BLaER1 (cell line): ENCODE measurements around the gene GALNT13.
"Not testable (repeated sequence)": the region's sequence is repeated elsewhere in the genome, so short reads cannot be mapped to it uniquely, and the experiment has no call there.

Experiments
- H3K27ac ChIP-seq: shearing (Covaris generic); formaldehyde crosslinking; 2 replicates; pipeline ENCODE4 v1.8.1; 2022
- H3K27me3 ChIP-seq: shearing (Covaris generic); formaldehyde crosslinking; 2 replicates; pipeline ENCODE4 v1.8.1; 2022
- H3K36me3 ChIP-seq: shearing (Covaris generic); formaldehyde crosslinking; 2 replicates; pipeline ENCODE4 v1.8.1; 2022
- H3K4me1 ChIP-seq: shearing (Covaris generic); formaldehyde crosslinking; 2 replicates; pipeline ENCODE4 v1.8.1; 2022
- H3K4me2 ChIP-seq: shearing (Covaris generic); formaldehyde crosslinking; 2 replicates; pipeline ENCODE4 v1.8.1; 2022
- H3K4me3 ChIP-seq: shearing (Covaris generic); formaldehyde crosslinking; 2 replicates; pipeline ENCODE4 v1.8.1; 2022
- H3K9ac ChIP-seq: shearing (Covaris generic); formaldehyde crosslinking; 2 replicates; pipeline ENCODE4 v1.8.1; 2022
- H3K9me3 ChIP-seq: shearing (Covaris generic); formaldehyde crosslinking; 2 replicates; pipeline ENCODE4 v1.8.1; 2022
- H4K20me1 ChIP-seq: shearing (Covaris generic); formaldehyde crosslinking; 2 replicates; pipeline ENCODE4 v1.8.1; 2022
- Cebpa-rat ChIP-seq: shearing (Covaris generic); IDR thresholded peaks from 2 replicates; pipeline ENCODE4 v1.8.1; 2022

The GALNT13 gene

GRCh38 chr2:154452471-154452870, 580.7 kb downstream of the GALNT13 start:
- Histone ChIP-seq H3K4me3 (no peak overlapping the region), H3K27me3 (no peaks in the 10 kb centered on the region), H3K9me3 (no peaks in the 10 kb centered on the region), H4K20me1 (no peaks in the 10 kb centered on the region), H3K4me2 (no peak overlapping the region), H3K9ac (no peak overlapping the region), H3K27ac (no peak overlapping the region), H3K36me3 (no peaks in the 10 kb centered on the region), H3K4me1 (peaks cover 7% of the 10 kb centered on the region; the same call in 1 of the 2 replicates)
- no peak for TF ChIP-seq Cebpa-rat

GRCh38 chr2:154452906-154453493, 581.3 kb downstream of the GALNT13 start:
- Histone ChIP-seq H3K4me1 (peaks cover 7% of the 10 kb centered on the region; the same call in 1 of the 2 replicates), H3K4me3 (no peak overlapping the region), H3K36me3 (no peaks in the 10 kb centered on the region), H3K4me2 (no peak overlapping the region), H4K20me1 (no peaks in the 10 kb centered on the region), H3K9ac (no peak overlapping the region), H3K9me3 (no peaks in the 10 kb centered on the region), H3K27me3 (no peaks in the 10 kb centered on the region), H3K27ac (no peak overlapping the region)
- no peak for TF ChIP-seq Cebpa-rat

- Histone ChIP-seq H3K36me3 (no peaks in the 10 kb centered on the region), H3K9me3 (no peaks in the 10 kb centered on the region), H3K27ac (no peak overlapping the region), H3K4me3 (no peak overlapping the region), H4K20me1 (no peaks in the 10 kb centered on the region), H3K9ac (no peak overlapping the region), H3K27me3 (no peaks in the 10 kb centered on the region), H3K4me1 (peaks cover 7% of the 10 kb centered on the region; the same call in 1 of the 2 replicates), H3K4me2 (peak overlapping the region; percentile 54)
- TF ChIP-seq Cebpa-rat = no peak
These were observed 583.4 kb downstream of the GALNT13 start for GRCh38 chr2:154455166-154455565.

GRCh38 chr2:154455866-154456265, 584.1 kb downstream of the GALNT13 start:
- H4K20me1 ChIP-seq = no peaks in the 10 kb centered on the region
- peak overlapping the region; percentile 54 for H3K4me2 ChIP-seq
- TF ChIP-seq Cebpa-rat = no peak
- no peak overlapping the region for H3K27ac ChIP-seq
- H3K4me3 ChIP-seq = no peak overlapping the region
- H3K4me1 ChIP-seq = peaks cover 7% of the 10 kb centered on the region; the same call in 1 of the 2 replicates
- H3K9me3 ChIP-seq = no peaks in the 10 kb centered on the region
- H3K36me3 ChIP-seq = no peaks in the 10 kb centered on the region
- no peaks in the 10 kb centered on the region for H3K27me3 ChIP-seq
- no peak overlapping the region for H3K9ac ChIP-seq

- Histone ChIP-seq H3K9ac (no peak overlapping the region), H3K27ac (no peak overlapping the region), H3K4me2 (no peak overlapping the region), H3K4me3 (no peak overlapping the region), H4K20me1 (no peaks in the 10 kb centered on the region), H3K36me3 (no peaks in the 10 kb centered on the region), H3K4me1 (peaks cover 7% of the 10 kb centered on the region; the same call in 1 of the 2 replicates), H3K9me3 (no peaks in the 10 kb centered on the region), H3K27me3 (no peaks in the 10 kb centered on the region)
- TF ChIP-seq Cebpa-rat = no peak
These were observed 585.6 kb downstream of the GALNT13 start for GRCh38 chr2:154457286-154457685.

GRCh38 chr2:154459286-154459685, 587.6 kb downstream of the GALNT13 start:
- Histone ChIP-seq H3K4me1 (peaks cover 7% of the 10 kb centered on the region; the same call in 1 of the 2 replicates), H3K9ac (no peak overlapping the region), H3K9me3 (no peaks in the 10 kb centered on the region), H3K27me3 (no peaks in the 10 kb centered on the region), H3K4me3 (no peak overlapping the region), H4K20me1 (no peaks in the 10 kb centered on the region), H3K27ac (no peak overlapping the region), H3K36me3 (no peaks in the 10 kb centered on the region), H3K4me2 (no peak overlapping the region)
- no peak for TF ChIP-seq Cebpa-rat

- Histone ChIP-seq H3K4me2 (no peak overlapping the region), H3K9ac (no peak overlapping the region), H3K9me3 (no peaks in the 10 kb centered on the region), H3K4me3 (no peak overlapping the region), H3K27ac (no peak overlapping the region), H3K36me3 (no peaks in the 10 kb centered on the region), H4K20me1 (no peaks in the 10 kb centered on the region), H3K4me1 (no peaks in the 10 kb centered on the region), H3K27me3 (no peaks in the 10 kb centered on the region)
- no peak for TF ChIP-seq Cebpa-rat
These were observed 590.9 kb downstream of the GALNT13 start for GRCh38 chr2:154462634-154463033.

GRCh38 chr2:154466226-154466625, 594.5 kb downstream of the GALNT13 start:
- no peak for TF ChIP-seq Cebpa-rat
- Histone ChIP-seq H3K27ac (no peak overlapping the region), H3K36me3 (no peaks in the 10 kb centered on the region), H3K4me3 (no peak overlapping the region), H4K20me1 (no peaks in the 10 kb centered on the region), H3K4me2 (no peak overlapping the region), H3K9me3 (no peaks in the 10 kb centered on the region), H3K4me1 (no peaks in the 10 kb centered on the region), H3K27me3 (no peaks in the 10 kb centered on the region), H3K9ac (no peak overlapping the region)

GRCh38 chr2:154470376-154470775, 598.7 kb downstream of the GALNT13 start:
- no peak overlapping the region for H3K27ac ChIP-seq
- H3K27me3 ChIP-seq = no peaks in the 10 kb centered on the region
- H4K20me1 ChIP-seq = no peaks in the 10 kb centered on the region
- H3K9ac ChIP-seq = no peak overlapping the region
- H3K36me3 ChIP-seq = no peaks in the 10 kb centered on the region
- no peaks in the 10 kb centered on the region for H3K4me1 ChIP-seq
- no peak for TF ChIP-seq Cebpa-rat
- H3K9me3 ChIP-seq = 0 out of 2 replicates have a peak, but pooled peaks cover 6% of the 10 kb centered on the region
- H3K4me2 ChIP-seq = no peak overlapping the region
- H3K4me3 ChIP-seq = no peak overlapping the region

- not testable (repeated sequence) for H3K9me3 ChIP-seq, H4K20me1 ChIP-seq, H3K27me3 ChIP-seq, H3K4me3 ChIP-seq, H3K4me2 ChIP-seq, H3K4me1 ChIP-seq, H3K9ac ChIP-seq, H3K27ac ChIP-seq, H3K36me3 ChIP-seq
These were observed 599.8 kb downstream of the GALNT13 start for GRCh38 chr2:154471492-154471891.

- Histone ChIP-seq H3K9me3 (0 out of 2 replicates have a peak, but pooled peaks cover 6% of the 10 kb centered on the region), H3K4me2 (no peak overlapping the region), H3K9ac (no peak overlapping the region), H3K27ac (no peak overlapping the region), H3K4me3 (no peak overlapping the region), H4K20me1 (no peaks in the 10 kb centered on the region), H3K4me1 (no peaks in the 10 kb centered on the region), H3K27me3 (no peaks in the 10 kb centered on the region), H3K36me3 (no peaks in the 10 kb centered on the region)
- TF ChIP-seq Cebpa-rat = no peak
These were observed 605.6 kb downstream of the GALNT13 start for GRCh38 chr2:154477319-154477718.
